Coronary artery (tissue), 2 donors: ENCODE data around the gene UVSSA.

Experiments
- DNase-seq: peaks from one replicate; pipeline ENCODE4 v3.0.0-alpha.2; 2017; ENCODE audit warnings: low spot score
- H3K27ac ChIP-seq, 2 donors: fragments of 200-600 bp; sonication (generic); one replicate each; pipeline ENCODE4 v1.5.1; 2016 to 2019
- H3K4me3 ChIP-seq: fragments of 200-600 bp; sonication (generic); 2 replicates; pipeline ENCODE4 v1.5.1; 2016; ENCODE audit warnings: mild to moderate bottlenecking, moderate library complexity
- TF ChIP-seq, protein P1 (sequence below): fragments of 200-600 bp; sonication (generic); IDR thresholded peaks from one replicate; pipeline ENCODE4 v1.5.1; 2019; ENCODE audit warnings: antibody characterized with exemption

The UVSSA gene

DNA sequence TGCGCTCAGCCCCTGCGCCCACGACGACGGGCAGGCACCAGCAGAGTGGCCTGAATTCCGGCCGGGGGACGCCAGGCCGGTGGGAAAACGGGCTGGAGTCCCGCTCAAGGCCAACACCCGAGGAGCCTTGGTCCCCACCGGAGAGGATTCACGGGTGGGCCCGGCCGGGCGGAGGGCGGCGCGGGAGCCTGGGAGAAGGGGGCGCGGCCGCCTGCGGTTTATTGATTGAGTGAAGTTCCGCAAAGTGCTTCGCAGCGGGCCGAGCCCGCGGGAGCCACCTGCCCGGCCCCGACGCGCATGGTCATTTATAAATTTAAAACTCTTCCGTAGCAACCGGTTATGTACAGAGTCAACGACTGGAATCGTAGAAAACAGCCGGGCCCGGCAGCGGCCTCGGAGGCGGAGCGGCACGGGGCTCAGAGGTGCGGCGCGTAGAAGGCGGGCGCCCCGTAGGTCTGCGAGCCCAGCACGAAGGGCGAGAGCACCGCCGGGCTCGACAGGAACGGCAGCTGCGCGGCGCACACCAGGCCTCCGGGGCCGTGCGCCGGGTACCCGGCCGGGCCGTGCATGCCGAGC lies 55.6 kb downstream of the UVSSA start:
- TF ChIP-seq, protein P1, sequence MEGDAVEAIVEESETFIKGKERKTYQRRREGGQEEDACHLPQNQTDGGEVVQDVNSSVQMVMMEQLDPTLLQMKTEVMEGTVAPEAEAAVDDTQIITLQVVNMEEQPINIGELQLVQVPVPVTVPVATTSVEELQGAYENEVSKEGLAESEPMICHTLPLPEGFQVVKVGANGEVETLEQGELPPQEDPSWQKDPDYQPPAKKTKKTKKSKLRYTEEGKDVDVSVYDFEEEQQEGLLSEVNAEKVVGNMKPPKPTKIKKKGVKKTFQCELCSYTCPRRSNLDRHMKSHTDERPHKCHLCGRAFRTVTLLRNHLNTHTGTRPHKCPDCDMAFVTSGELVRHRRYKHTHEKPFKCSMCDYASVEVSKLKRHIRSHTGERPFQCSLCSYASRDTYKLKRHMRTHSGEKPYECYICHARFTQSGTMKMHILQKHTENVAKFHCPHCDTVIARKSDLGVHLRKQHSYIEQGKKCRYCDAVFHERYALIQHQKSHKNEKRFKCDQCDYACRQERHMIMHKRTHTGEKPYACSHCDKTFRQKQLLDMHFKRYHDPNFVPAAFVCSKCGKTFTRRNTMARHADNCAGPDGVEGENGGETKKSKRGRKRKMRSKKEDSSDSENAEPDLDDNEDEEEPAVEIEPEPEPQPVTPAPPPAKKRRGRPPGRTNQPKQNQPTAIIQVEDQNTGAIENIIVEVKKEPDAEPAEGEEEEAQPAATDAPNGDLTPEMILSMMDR = no peak
- Histone ChIP-seq H3K27ac (no peak overlapping the region), H3K4me3 (peak overlapping the region; percentile 55)
- no peak for DNase-seq

DNA sequence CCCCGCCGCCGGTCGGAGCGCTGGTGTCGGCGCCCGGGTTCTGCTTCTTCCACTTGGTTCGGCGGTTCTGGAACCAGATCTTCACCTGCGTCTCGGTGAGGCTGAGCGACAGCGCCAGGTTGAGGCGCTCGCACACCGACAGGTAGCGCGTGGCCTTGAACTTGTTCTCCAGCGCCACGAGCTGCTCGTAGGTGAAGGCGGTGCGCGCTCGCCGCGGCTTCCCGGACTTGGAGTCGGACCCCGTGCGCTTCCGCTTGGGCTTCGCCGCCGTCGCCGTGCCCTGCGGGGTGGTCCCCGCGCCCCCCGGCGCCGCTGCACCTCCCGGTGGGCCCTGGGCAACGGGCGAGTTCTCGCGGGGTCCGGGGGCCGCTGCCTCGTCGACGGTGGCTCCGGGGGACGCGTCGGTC lies 56.2 kb downstream of the UVSSA start:
- DNase-seq = peak; percentile 35
- Histone ChIP-seq H3K27ac (no peak overlapping the region), H3K4me3 (peak overlapping the region; percentile 55)
- TF ChIP-seq, protein P1 = no peak

DNA sequence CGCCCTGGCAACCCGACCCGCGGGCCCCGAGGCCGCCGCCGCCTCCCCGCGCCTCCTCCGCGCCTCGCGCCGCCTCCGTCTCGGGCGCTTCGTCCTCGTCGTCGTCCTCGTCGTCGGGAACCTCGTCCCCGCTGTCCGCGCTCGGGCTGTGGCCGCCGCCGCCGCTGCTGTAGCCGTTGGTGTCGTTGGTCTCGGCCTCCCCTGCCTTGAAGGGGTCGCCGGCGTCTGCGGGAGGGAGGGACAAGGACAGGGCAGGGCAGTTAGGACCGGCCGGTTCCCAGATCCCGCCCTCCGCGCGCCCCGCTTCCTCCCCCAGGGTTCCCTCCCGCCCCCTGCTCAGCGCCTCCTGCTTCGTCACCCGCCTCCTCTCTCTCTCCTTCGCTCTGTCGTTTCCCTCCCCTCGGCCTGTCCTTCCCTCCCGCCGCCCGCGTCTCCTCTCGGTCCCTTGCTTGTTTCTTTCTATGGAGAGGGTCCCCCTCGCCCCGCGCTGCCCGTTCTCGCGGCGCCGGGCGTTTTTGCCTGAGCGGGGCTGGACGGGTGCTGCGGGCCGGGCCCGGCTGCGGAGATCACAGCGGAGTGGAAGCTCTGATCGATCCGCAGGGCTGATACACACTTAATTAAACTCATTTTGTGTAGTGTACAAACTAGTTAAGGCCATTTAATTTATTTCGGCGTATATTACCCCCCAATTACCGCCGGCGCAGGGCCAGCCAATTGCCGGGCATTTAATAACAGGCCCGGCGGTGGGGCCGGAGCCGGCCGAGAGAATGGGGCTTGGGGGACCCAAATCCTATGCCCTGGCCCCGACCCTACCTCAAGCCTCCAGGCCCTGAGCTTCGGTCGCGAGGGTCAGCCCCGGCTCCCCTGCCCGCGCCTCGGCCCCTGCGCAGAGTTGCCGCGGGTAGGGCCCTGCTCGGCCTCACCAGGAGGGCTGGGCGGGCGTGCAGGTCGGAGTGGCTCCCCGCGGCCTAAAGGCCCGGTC lies 56.9 kb downstream of the UVSSA start:
- H3K27ac ChIP-seq = no peak overlapping the region
- peak overlapping the region; percentile 55 for H3K4me3 ChIP-seq
- TF ChIP-seq, protein P1 = no peak
- DNase-seq = peak; percentile 60

DNA sequence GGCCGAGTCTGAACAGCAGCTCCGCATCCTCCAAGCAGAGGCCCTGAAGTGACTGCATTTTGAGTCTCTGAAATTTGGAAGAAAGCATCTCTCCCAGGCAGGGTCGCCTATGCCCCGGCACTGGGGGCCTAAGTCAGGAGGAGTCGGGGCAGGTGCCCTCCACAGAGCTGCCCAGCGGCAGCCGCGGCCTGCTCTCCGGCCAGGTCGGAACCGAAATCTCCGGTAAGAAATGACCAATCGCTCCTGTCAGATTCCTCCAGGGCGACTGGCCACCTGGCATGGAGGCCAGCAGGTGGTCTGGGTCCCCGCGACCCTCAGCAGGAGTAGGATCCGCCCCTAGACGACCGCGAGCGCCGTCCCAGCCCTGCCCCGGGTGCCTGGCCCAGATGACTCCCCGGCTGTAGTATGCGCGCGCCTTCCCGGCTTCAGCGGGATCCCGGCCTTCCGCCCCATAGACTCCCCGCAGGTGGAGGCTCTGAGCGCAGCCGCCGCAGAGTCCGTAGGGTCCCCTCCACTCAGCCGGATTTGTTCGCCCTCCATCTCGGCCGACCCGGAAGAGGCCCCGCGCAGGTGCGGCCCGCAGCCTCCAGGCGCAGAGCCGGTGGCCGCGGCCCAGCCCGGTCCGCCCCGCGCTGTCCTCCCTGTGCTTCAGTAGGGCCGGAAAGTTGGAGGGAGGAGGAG lies 57.7 kb downstream of the UVSSA start:
- DNase-seq = no peak

DNA sequence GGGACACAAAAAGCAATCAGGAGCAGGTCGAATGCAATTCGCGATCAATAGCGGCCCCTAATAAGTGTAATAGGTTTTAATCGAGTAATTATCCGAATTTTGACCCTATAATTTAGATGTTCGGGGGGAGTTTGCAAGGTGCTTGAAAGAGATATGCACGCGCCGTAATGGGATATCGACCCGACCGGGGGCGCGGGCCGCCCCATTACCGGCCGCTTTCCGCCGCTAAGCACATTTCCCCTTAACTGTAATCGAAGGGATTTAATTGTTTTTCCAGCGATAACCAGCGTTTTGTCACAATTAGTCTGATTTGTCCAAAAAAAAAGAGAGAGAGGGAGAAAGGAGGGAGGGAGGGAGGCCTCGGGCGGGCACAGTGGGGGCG lies 58.2 kb downstream of the UVSSA start:
- H3K4me3 ChIP-seq = no peak overlapping the region
- H3K27ac ChIP-seq = no peak overlapping the region
- TF ChIP-seq, protein P1 = no peak
- DNase-seq = no peak

More for the DNA sequence above, 57.7 kb downstream of the UVSSA start:
- peak overlapping the region; percentile 9 for H3K4me3 ChIP-seq
- TF ChIP-seq, protein P1 = no peak
- H3K27ac ChIP-seq = no peak overlapping the region

DNA sequence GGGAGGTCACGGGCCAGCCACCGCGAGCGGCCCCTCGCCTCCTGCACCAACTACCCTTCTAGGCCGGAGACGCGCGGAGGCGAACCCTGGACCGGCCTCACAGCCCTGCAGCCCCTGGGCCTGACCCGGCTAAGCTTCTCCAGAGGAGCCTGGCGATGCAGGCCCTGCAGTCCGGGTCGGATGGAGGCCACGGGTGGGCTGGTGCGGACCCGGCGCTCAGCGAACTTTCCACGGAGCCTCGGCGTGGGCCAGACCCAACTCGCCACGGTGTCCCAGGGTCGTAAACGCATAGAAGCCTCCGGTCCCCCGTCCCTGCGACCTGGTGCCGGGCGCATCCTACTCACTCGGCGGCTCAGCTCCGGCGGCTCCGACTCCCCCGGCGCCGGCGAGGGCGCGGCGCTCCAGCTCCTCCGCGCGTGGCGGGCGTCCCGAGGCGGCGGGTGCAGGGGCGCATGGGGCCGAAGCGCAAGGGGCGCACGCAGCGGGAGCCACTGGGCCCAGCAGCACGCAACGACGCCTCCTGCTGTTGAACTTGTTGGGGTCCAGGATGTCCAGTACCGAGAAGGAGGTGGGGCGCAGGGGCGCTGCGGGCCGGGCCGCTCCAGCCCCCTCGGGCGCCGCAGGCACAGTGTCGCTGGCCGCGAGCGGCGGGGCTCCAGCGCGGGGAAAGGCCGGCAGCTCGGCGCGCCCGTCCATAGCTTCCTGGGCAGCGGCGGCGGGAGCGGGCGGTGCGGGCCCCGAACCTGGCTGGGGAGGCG lies 58.8 kb downstream of the UVSSA start:
- TF ChIP-seq, protein P1 = no peak
- Histone ChIP-seq H3K27ac (no peak overlapping the region), H3K4me3 (peak overlapping the region; percentile 11)
- peak; percentile 45 for DNase-seq
